Muscle of arm (tissue), 12 donors: ENCODE data around the gene TECTA. TPM values are rescaled to one million over a fixed set of nuclear protein-coding genes. Genes with fewer than 3 reads are reported as not detected.
"Not testable (repeated sequence)": the region's sequence is repeated elsewhere in the genome, so short reads cannot be mapped to it uniquely, and the experiment has no call there.

ENCODE experiments used
- DNase-seq: peaks from one replicate; pipeline ENCODE4 v3.0.0-alpha.2; 2013
- polyA plus RNA-seq, 12 donors: library from polyadenylated mRNA; unstranded; fragments of 120-200 nt; gene quantifications; one replicate each; pipeline ENCODE4 v1.2.1, GENCODE V29; 2013; ENCODE audit not compliant: insufficient read length in 12 of 12

TECTA gene
- polyA plus RNA-seq, 12 donors: 1.1 to 2.2 (median 1.6) TPM; not detected in 2

DNA sequence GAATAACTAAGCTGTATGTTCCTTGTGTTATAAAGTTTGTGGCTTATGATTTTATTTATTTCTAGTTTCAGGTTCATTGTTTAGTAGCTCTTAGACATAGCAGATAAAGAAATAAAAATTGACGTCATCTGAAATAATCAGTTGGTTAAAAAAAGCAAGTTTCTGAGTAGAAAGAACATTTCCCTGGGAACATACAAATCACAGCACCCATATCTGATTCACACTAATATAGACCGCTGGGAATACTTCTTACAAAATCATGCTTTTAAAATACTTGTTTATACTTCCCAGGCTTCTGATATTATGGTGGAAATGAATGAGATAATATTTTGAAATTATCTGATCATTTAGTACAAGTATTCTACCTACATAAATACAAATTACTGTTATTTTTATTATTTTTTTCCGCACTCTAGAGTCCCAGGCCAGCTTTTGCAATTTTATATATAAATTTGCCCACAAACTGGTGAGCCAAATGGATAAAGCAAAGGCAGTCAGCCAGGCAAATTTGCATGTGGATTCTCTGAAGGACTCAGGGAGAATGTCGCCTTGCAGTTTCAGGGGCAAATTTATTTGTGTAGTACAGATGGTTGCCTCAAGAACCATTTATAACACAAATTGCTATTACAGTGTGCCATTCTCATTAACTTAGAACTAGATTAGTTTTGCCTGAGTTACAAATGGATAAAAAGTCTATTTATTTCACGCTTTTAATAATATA is 128.6 kb downstream of the TECTA start:
- DNase-seq: no peak

DNA sequence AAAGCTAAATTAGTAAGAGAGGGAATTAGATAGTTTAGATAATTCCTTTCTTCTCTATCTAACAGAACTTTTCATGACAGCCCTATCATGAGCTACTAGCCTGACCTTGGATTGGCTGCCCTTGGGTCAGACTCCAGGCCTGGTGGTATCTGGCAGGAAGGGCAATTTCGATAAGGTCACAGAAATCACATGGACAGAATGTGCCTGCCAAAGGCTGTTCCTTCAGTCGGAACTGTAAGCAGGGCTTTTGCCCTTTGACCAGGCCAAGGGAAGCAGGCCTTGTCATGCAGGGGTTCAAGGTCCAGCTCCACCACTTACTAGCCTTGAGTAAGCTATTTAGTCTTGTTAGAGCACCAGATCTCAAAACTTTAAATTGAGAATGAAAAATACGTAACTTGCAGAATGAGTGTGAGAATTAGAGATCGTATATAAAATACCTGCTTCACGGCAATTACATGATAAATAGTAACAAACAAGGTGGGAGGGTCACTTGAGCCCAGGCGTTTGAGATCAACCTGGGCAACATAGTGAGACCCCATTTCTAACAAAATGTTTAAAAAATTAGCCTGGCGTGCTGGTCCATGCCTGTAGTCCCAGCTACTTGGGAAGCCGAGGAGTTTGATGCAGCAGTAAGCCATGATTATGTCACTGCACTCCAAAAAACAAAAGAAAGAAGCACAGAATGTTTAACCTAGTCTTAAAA is 130.7 kb downstream of the TECTA start:
- DNase-seq: no peak

DNA sequence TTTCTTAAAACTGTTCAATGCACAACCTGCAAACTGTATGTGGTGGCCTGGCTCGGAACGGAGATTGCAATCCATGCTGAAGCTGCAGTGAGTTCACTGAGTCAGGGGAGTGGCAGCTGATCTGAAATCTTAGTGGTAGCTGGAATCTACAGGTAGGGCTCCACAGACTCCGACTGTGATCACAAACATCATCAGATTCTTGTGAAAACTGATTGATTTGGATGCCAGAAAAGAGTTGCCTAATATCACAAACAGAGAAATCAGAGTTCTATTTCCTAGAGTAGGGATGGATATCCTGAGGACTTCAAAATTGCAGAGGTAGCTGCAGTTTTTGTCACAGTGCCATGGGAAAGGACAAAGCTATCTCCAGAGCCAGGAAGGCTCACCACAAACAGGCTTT is 134.0 kb downstream of the TECTA start:
- no peak for DNase-seq

DNA sequence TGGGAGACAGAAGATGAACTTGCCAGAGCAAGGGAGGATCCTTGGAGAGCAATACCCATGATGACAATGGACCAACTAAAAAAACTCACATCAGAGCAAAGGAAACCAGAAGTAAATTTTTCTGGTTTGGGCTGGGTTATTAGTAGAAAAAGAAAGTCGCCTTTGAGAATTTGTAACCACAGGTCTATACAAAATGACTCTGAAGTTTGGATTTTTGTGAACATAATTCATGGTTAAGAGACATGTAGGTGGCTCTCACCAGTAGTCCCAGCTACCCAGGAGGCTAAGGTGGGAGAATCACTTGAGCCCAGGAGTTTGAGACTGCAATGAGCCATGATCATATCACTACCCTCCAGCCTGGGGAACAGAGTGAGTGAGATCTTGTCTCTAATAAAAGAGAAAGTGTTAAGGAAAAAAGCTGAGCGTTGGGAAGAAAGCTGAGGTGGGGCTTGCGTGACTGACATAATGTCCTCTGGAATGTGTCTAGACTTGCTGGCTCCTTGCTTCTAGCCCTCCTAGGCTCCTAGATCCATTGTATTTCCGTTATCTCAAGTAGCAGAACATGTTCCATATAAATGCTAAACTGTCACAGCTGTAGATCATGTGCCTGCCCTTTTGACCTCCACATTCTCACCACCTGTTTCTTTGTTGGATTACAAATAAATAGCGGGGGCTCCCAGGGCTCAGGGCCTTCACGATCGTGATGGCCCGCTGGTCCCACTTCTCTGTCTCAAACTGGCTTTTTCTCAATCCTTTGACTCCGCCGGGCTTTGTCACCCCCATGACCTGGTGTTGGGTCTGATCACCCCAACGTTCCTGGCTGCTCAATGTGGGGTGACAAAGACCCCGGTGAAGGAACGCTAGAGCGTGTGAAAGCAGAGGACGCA is 135.3 kb downstream of the TECTA start:
- DNase-seq: no peak

DNA sequence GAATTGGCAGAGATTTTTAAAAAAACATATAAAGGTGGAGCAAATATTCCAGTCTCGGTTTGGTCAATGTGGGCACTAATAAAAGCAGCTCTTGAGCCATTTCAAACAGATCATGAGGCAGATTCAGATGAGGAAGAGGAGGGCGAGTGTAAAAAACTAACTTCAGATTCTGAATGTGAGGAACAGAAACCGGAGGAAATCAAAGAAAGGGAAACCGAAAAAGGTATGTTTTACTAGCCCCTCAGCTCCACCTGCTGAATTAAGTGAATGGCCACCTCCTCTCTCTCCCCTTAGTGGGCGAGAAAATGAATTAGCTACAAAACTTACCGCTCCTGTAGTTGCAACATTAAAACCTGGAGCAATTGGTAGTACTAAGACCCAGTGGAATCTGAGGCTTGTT is 136.2 kb downstream of the TECTA start:
- DNase-seq: not testable (repeated sequence)

DNA sequence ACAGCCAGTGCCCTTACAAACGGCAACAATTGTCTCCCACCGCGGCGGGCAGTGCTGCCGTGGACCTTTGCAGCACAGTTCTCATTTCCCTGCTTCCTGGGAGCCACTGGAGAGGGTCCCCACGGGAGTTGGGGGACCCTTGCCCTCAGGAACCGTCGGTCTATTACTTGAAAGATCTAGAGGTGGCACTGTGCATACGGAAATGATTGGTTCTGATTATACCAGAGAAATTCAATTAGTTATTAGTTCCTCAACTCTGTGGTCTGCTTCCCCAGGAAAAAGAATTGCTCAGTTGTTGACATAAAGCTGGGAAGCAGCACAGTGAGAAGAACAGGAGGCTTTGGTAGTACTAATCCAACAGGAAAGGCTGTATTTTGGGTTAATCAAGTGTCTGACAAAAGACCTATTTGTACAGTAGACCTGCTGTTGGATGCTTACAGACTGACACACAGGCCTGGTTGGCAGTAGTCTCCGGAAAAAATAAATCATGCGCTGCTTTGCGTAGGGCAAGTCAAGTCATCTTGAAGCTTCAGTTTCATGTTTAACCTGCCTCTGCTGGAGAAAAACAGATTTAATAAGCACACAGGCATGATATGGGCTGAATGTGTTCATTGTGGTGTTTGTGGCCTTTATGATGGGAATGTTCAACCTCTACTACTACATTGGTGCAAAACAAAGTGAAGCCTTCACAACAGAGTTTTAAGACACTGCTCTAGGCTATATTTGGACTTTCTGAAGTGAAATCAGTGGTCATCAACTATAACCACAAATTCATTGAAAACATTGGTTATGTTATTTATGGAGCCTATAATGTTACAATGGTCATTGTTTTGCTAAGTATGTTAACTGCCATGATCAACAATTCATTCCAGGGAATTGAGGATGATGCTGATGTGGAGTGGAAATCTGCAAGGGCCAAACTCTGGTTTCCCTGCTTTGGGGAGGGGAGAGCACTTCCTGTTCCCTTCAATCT is 136.9 kb downstream of the TECTA start:
- no peak for DNase-seq

DNA sequence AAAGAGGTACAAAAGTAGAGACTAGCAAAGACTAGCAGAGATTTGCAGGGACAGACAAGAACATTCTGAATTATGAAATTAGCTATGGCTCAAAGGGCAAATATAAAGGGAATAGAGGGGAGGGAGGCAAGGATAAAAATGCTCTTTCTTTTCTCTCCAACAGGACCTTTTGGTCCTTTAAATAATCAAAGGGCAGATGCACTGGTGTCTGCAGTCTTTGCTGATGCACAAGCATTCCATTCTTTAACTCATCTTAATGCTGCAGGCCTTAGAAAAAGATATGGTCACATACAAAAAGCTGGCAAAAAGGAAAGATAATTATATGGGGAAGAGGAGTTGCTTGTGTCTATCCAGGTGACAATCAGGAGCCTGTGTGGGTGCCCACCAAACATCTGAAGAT is 137.9 kb downstream of the TECTA start:
- DNase-seq: no peak

DNA sequence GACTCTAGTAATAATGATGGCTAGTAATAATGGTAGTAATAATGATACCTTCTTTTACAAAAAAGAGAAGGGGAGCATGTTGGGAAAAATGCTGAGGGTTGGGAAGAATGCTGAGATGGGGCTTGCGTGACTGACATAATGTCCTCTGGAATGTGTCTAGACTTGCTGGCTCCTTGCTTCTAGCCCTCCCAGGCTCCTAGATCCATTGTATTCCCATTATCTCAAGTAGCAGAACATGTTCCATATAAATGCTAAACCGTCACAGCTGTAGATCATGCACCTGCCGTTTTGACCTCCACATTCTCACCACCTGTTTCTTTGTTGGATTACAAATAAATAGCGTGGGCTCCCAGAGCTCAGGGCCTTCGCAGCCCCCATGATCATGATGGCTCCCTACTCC is 139.0 kb downstream of the TECTA start:
- DNase-seq: not testable (repeated sequence)

DNA sequence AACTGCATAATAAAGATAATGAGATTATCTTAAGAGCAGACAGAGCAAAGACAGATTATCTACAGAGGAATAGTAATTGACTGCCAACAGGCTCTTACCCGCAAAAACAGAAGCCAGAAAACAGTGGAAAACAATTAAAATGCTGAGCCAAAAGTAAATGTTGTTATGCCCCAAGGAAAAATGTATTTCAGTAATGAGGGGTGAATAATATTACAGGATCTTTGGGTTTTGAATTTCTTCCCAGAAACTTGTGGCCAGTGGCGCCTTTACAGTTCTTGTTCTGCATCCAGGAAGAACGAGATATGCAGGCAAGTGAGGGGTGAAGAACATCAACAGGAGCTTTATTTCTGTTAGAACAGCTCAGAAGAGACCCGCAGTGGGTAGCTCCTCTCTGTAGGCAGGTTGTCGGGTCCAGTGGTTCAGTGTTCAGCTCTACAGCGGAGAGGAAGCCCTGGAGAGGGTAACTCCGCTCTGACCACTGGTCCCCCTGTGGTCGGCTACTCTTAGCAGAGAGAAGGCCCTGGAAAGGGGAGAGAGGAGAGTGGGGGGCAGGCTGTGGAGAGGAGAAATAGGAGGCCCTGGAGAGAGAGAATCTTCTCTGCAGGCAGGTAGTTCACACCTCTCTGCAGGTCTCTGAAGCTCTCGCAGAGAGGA is 139.7 kb downstream of the TECTA start:
- no peak for DNase-seq

Other genes with a start within 250 kb of the TECTA start
- gene TBCEL, start 77.1 kb upstream of the TECTA start, polyA plus RNA-seq: 10 to 100 TPM in 11 of 12 donors, not detected in 1; 12.6 to 18.9 (median 15.9) TPM
- gene SC5D, start 191.5 kb downstream of the TECTA start, polyA plus RNA-seq: 10 to 100 TPM in 11 of 12 donors, not detected in 1; 27.4 to 47.5 (median 37.6) TPM